NT2/D1 (cell line): ENCODE measurements around the gene ITPRID2.

Experiments used
- SUZ12 ChIP-seq: IDR thresholded peaks from 2 replicates; pipeline ENCODE4 v1.6.1; 2011; ENCODE audit not compliant: insufficient read length, insufficient read depth; ENCODE audit errors: extremely low read depth
- ZNF274 ChIP-seq: IDR thresholded peaks from 2 replicates; pipeline ENCODE4 v1.6.1; 2011; ENCODE audit warnings: mild to moderate bottlenecking, low read depth, low read length

DNA sequence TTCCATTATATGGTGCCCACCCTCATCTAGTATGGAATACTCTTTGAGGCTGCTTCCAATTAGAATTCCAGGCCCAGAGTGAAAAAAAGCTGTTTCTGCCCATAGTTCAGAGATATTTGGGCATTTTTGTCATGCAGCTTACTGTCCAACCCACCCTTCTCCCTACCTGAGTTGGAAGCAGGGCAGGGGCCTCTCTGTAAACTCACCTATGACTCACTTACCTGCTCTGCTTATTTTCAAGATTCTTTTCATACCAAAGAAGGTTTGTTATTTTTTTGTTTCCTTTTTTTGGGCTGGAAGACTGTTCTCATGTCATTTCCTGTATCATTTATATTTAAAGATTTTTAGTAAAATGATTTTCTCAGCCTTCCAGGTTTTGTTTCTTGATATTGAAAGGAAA, 55.7 kb downstream of the ITPRID2 start:
- TF ChIP-seq SUZ12 (no peak), ZNF274 (no peak)
